Uterus (tissue), 2 donors: ENCODE results near the gene TMEM255A.

Source experiments
- CTCF ChIP-seq, 4 experiments: fragments of 200-600 bp in 2 of 4; fragments of 450-650 bp in 2 of 4; sonication (generic) in 2 of 4; IDR thresholded peaks; one replicate each; pipeline ENCODE4 v1.5.1; 2016 to 2019; ENCODE audit warnings: antibody characterized with exemption in 4 of 4, mild to moderate bottlenecking in 2 of 4, moderate library complexity in 1 of 4
- POLR2A ChIP-seq, 2 donors: fragments of 450-650 bp; IDR thresholded peaks; one replicate each; pipeline ENCODE4 v1.6.1; 2016; ENCODE audit warnings: antibody characterized with exemption in 2 of 2, mild to moderate bottlenecking in 1 of 2, moderate library complexity in 1 of 2

- TF ChIP-seq CTCF (IDR thresholded peaks at IDR 0.05) (no peak), POLR2A (IDR thresholded peaks at IDR 0.05) (no peak)
Measured at GRCh38 chrX:120281021-120281624, 30.1 kb downstream of the TMEM255A start.
